ENCODE data around the gene PCBD2.

PCBD2 gene

DNA sequence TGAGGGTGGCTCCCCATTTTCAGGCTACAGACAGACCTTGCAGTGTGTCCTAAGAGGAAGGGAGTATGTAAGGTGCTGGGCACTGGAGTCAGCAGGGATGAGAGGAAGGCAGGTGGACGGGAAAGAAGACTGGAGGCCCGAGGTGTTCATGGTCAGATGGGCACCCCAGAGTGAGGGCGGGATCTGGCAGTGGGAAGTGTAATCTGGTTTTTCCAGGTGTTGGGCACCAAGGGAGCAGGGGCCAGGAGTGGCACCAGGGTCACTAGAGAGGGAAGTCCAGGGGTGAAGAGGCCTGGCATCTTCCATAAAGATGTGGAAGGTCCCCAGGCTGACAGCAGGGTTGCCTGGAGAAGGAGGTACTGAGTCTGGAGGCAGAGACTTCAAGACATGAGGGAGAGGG lies 99.4 kb downstream of the PCBD2 start:
- TF ChIP-seq, protein P1, sequence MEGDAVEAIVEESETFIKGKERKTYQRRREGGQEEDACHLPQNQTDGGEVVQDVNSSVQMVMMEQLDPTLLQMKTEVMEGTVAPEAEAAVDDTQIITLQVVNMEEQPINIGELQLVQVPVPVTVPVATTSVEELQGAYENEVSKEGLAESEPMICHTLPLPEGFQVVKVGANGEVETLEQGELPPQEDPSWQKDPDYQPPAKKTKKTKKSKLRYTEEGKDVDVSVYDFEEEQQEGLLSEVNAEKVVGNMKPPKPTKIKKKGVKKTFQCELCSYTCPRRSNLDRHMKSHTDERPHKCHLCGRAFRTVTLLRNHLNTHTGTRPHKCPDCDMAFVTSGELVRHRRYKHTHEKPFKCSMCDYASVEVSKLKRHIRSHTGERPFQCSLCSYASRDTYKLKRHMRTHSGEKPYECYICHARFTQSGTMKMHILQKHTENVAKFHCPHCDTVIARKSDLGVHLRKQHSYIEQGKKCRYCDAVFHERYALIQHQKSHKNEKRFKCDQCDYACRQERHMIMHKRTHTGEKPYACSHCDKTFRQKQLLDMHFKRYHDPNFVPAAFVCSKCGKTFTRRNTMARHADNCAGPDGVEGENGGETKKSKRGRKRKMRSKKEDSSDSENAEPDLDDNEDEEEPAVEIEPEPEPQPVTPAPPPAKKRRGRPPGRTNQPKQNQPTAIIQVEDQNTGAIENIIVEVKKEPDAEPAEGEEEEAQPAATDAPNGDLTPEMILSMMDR (IDR thresholded peaks at IDR 0.05; ENCODE audit: poor library complexity, severe bottlenecking) = no peak
- Histone ChIP-seq H3K27me3 (ENCODE audit: insufficient read depth, poor library complexity, severe bottlenecking) (no peaks in the 10 kb centered on the region), H3K4me3 (ENCODE audit: severe bottlenecking) (no peak overlapping the region), H3K27ac (ENCODE audit: poor library complexity, severe bottlenecking) (no peak overlapping the region), H3K4me1 (ENCODE audit: insufficient read depth, poor library complexity, severe bottlenecking) (no peaks in the 10 kb centered on the region), H3K36me3 (ENCODE audit: low read depth) (no peaks in the 10 kb centered on the region), H3K9me3 (ENCODE audit: severe bottlenecking) (no peaks in the 10 kb centered on the region)
- ATAC-seq (ENCODE audit: low read depth) (no peak), DNase-seq (ENCODE audit: low spot score) (no peak)

DNA sequence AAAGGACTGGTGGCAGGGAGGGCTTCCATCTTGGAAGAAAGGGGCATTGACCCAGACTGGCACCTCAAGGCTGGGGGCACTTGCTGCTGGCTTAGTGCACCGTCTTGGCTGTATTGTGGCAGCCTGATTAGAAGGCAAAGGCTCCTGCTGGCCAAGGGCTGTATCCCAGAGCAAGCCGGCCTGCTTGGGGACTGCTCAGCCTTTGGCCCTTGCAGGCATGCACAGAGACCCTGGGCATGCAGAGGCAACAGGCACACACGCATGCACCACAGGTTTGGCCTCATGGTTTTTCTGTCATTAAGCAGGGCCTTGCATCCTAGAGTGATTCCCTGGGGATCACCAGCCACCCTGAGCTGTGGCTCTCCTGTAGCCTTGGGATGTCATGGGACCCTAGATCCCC lies 100.1 kb downstream of the PCBD2 start:
- Histone ChIP-seq H3K4me3 (ENCODE audit: severe bottlenecking) (no peak overlapping the region), H3K36me3 (ENCODE audit: low read depth) (no peaks in the 10 kb centered on the region), H3K27me3 (ENCODE audit: insufficient read depth, poor library complexity, severe bottlenecking) (no peaks in the 10 kb centered on the region), H3K27ac (ENCODE audit: poor library complexity, severe bottlenecking) (no peak overlapping the region), H3K9me3 (ENCODE audit: severe bottlenecking) (no peaks in the 10 kb centered on the region), H3K4me1 (ENCODE audit: insufficient read depth, poor library complexity, severe bottlenecking) (no peaks in the 10 kb centered on the region)
- TF ChIP-seq, protein P1 (IDR thresholded peaks at IDR 0.05; ENCODE audit: poor library complexity, severe bottlenecking) = no peak
- ATAC-seq (ENCODE audit: low read depth) (no peak), DNase-seq (ENCODE audit: low spot score) (no peak)

DNA sequence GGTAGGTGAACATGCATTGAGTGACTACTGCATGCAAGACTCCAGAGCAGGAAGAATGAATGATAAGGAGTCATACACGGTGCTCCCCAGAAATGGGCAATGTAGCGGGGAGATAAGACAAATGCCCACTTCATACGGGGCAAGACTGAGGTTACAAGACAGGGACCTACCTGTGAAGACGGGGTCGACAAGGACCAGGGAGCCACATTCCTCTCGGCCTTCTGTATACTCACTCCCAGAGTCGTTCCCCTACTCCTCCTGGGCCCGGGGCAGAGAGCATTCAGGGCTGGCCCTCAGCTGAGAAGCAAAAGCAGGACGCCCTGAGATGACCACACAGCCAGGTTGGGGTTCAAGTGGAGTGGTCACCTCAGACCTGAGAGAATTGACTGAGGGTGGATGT lies 102.4 kb downstream of the PCBD2 start:
- H3K4me1 ChIP-seq (ENCODE audit: insufficient read depth, poor library complexity, severe bottlenecking) = no peaks in the 10 kb centered on the region
- ATAC-seq (ENCODE audit: low read depth) = no peak

DNA sequence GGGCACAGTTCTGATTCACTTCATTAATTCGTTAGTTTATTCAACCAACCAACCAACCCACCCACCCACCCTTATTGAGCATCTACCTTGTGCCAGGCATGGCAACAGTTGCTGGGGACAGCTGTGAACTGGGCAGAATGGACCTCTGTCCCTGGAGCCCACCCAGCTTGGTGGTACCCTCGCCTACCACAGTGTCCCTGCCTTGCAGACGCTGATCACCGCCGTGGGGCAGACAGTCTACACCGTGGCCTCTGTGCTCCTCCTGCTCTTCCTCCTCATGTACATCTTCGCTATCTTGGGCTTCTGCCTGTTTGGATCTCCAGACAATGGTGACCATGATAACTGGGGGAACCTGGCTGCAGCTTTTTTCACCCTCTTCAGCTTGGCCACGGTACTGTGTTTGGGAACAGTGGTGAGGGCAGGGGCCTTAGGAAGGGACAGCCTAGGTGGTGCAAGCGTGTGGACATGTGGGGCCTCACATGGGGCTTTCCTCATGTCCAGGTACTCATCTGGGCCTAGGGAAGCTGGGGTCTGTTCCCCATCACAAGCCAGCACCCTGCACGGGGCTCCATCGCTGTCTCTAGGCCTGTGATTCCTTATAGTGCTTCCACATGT lies 102.9 kb downstream of the PCBD2 start:
- no peak for DNase-seq (ENCODE audit: low spot score)
- Histone ChIP-seq H3K4me3 (ENCODE audit: severe bottlenecking) (no peak overlapping the region), H3K27me3 (ENCODE audit: insufficient read depth, poor library complexity, severe bottlenecking) (no peaks in the 10 kb centered on the region), H3K36me3 (ENCODE audit: low read depth) (no peaks in the 10 kb centered on the region), H3K27ac (ENCODE audit: poor library complexity, severe bottlenecking) (no peak overlapping the region), H3K4me1 (ENCODE audit: insufficient read depth, poor library complexity, severe bottlenecking) (no peaks in the 10 kb centered on the region), H3K9me3 (ENCODE audit: severe bottlenecking) (no peaks in the 10 kb centered on the region)
- no peak for ATAC-seq (ENCODE audit: low read depth)
- TF ChIP-seq, protein P1 (IDR thresholded peaks at IDR 0.05; ENCODE audit: poor library complexity, severe bottlenecking) = no peak

More for the DNA sequence above, 102.4 kb downstream of the PCBD2 start:
- no peak for DNase-seq (ENCODE audit: low spot score)
- Histone ChIP-seq H3K4me3 (ENCODE audit: severe bottlenecking) (no peak overlapping the region), H3K36me3 (ENCODE audit: low read depth) (no peaks in the 10 kb centered on the region), H3K9me3 (ENCODE audit: severe bottlenecking) (no peaks in the 10 kb centered on the region), H3K27ac (ENCODE audit: poor library complexity, severe bottlenecking) (no peak overlapping the region), H3K27me3 (ENCODE audit: insufficient read depth, poor library complexity, severe bottlenecking) (no peaks in the 10 kb centered on the region)
- TF ChIP-seq, protein P1 (IDR thresholded peaks at IDR 0.05; ENCODE audit: poor library complexity, severe bottlenecking) = no peak

DNA sequence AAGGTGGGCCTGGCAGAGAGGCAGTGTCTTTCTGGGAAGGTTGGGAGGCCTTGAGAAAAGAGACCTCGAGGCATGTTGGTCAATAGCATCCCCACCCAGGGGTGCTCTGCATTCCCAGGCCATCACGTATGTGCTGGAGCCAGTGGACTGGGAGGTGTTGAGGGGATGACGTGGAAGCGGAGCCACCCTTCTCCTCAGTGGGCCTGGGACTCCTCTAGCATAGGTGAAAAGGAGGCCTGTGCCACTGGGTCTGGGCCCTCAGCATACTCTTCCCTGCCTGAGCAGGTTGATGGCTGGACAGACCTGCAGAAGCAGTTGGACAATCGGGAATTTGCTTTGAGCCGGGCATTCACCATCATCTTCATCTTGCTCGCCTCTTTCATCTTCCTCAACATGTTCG lies 103.6 kb downstream of the PCBD2 start:
- no peaks in the 10 kb centered on the region for H3K36me3 ChIP-seq (ENCODE audit: low read depth)
- DNase-seq (ENCODE audit: low spot score) (no peak), ATAC-seq (ENCODE audit: low read depth) (no peak)
- H3K27me3 ChIP-seq (ENCODE audit: insufficient read depth, poor library complexity, severe bottlenecking) = no peaks in the 10 kb centered on the region
- H3K27ac ChIP-seq (ENCODE audit: poor library complexity, severe bottlenecking) = no peak overlapping the region
- TF ChIP-seq, protein P1 (IDR thresholded peaks at IDR 0.05; ENCODE audit: poor library complexity, severe bottlenecking) = no peak
- no peak overlapping the region for H3K4me3 ChIP-seq (ENCODE audit: severe bottlenecking)
- H3K9me3 ChIP-seq (ENCODE audit: severe bottlenecking) = no peaks in the 10 kb centered on the region
- H3K4me1 ChIP-seq (ENCODE audit: insufficient read depth, poor library complexity, severe bottlenecking) = no peaks in the 10 kb centered on the region

Measured in RWPE2 (cell line).